NCI-H2227 (cell line): ENCODE measurements around the gene RSPH10B2.
"Not testable (repeated sequence)": the region's sequence is repeated elsewhere in the genome, so short reads cannot be mapped to it uniquely, and the experiment has no call there.

Experiments used
- DNase-seq: peaks from one replicate; lab custom pipeline; 2025; ENCODE audit not compliant: unreplicated experiment; lab: John Stamatoyannopoulos, UW

RSPH10B2 gene

GRCh38 chr7:6781581-6781980, 27.7 kb downstream of the RSPH10B2 start:
- not testable (repeated sequence) for DNase-seq

- DNase-seq = not testable (repeated sequence)
Measured at GRCh38 chr7:6789353-6789752, 35.5 kb downstream of the RSPH10B2 start.

- DNase-seq = not testable (repeated sequence)
Measured at GRCh38 chr7:6792113-6792872, 38.4 kb downstream of the RSPH10B2 start.

GRCh38 chr7:6794276-6794675, 40.4 kb downstream of the RSPH10B2 start:
- not testable (repeated sequence) for DNase-seq

- not testable (repeated sequence) for DNase-seq
Measured at GRCh38 chr7:6797218-6797617, 43.3 kb downstream of the RSPH10B2 start.

GRCh38 chr7:6798047-6798446, 44.1 kb downstream of the RSPH10B2 start:
- DNase-seq = not testable (repeated sequence)

- not testable (repeated sequence) for DNase-seq
Measured at GRCh38 chr7:6799887-6800286, 46.0 kb downstream of the RSPH10B2 start.

GRCh38 chr7:6800331-6800730, 46.4 kb downstream of the RSPH10B2 start:
- not testable (repeated sequence) for DNase-seq

GRCh38 chr7:6807393-6807918, 53.6 kb downstream of the RSPH10B2 start:
- DNase-seq = not testable (repeated sequence)

GRCh38 chr7:6807959-6808358, 54.1 kb downstream of the RSPH10B2 start:
- DNase-seq = not testable (repeated sequence)

GRCh38 chr7:6813011-6813410, 59.1 kb downstream of the RSPH10B2 start:
- DNase-seq = not testable (repeated sequence)

- DNase-seq = not testable (repeated sequence)
Measured at GRCh38 chr7:6815470-6815869, 61.6 kb downstream of the RSPH10B2 start.

- not testable (repeated sequence) for DNase-seq
Measured at GRCh38 chr7:6821622-6822021, 67.7 kb downstream of the RSPH10B2 start.

- DNase-seq = not testable (repeated sequence)
Measured at GRCh38 chr7:6825236-6826125, 71.6 kb downstream of the RSPH10B2 start.

- DNase-seq = peak; percentile 60
Measured at GRCh38 chr7:6826151-6826550, 72.2 kb downstream of the RSPH10B2 start, which contains the start of gene CCZ1B. CCZ1B (minus strand) TSS chr7:6826275; CDS start chr7:6826197, 78 bp downstream.

GRCh38 chr7:6827180-6827579, 73.3 kb downstream of the RSPH10B2 start:
- DNase-seq = peak; percentile 71

- not testable (repeated sequence) for DNase-seq
Measured at GRCh38 chr7:6829616-6830015, 75.7 kb downstream of the RSPH10B2 start.

- DNase-seq = not testable (repeated sequence)
Measured at GRCh38 chr7:6830026-6830425, 76.1 kb downstream of the RSPH10B2 start.

- no peak for DNase-seq
Measured at GRCh38 chr7:6831018-6831725, 77.3 kb downstream of the RSPH10B2 start.

- DNase-seq = no peak
Measured at GRCh38 chr7:6833636-6834035, 79.7 kb downstream of the RSPH10B2 start.

- DNase-seq = not testable (repeated sequence)
Measured at GRCh38 chr7:6835521-6835920, 81.6 kb downstream of the RSPH10B2 start.
